Measurements from ENCODE around the gene GAS2.
"Not testable (repeated sequence)": the region's sequence is repeated elsewhere in the genome, so short reads cannot be mapped to it uniquely, and the experiment has no call there.

The GAS2 gene

GRCh38 chr11:22666325-22666687 is at the start of gene GAS2:
GAS2 (plus strand) TSS chr11:22666611; CDS start chr11:22674870, 8,259 bp downstream.
- DNase-seq (ENCODE audit: low read depth in 1 of 2, low spot score in 1 of 2) = no peak

GRCh38 chr11:22617868-22618267 is 48.5 kb upstream of the GAS2 start:
- no peak for DNase-seq (ENCODE audit: low read depth in 1 of 2, low spot score in 1 of 2)

- peak; percentile 23 to 30 for DNase-seq (ENCODE audit: low read depth in 1 of 2, low spot score in 1 of 2)
Observed at GRCh38 chr11:22624742-22625447, 41.5 kb upstream of the GAS2 start.

- DNase-seq (ENCODE audit: low read depth in 1 of 2, low spot score in 1 of 2) = peak; percentile 82 to 83
Observed at GRCh38 chr11:22625448-22626287, 40.7 kb upstream of the GAS2 start, which contains the start of gene FANCF. FANCF (minus strand) TSS chr11:22625823; CDS start chr11:22625810, 13 bp downstream.

- DNase-seq (ENCODE audit: low read depth in 1 of 2, low spot score in 1 of 2) = no peak
Observed at GRCh38 chr11:22626573-22627239, 39.7 kb upstream of the GAS2 start.

GRCh38 chr11:22627421-22627820 is 39.0 kb upstream of the GAS2 start:
- no peak for DNase-seq (ENCODE audit: low read depth in 1 of 2, low spot score in 1 of 2)

DNA sequence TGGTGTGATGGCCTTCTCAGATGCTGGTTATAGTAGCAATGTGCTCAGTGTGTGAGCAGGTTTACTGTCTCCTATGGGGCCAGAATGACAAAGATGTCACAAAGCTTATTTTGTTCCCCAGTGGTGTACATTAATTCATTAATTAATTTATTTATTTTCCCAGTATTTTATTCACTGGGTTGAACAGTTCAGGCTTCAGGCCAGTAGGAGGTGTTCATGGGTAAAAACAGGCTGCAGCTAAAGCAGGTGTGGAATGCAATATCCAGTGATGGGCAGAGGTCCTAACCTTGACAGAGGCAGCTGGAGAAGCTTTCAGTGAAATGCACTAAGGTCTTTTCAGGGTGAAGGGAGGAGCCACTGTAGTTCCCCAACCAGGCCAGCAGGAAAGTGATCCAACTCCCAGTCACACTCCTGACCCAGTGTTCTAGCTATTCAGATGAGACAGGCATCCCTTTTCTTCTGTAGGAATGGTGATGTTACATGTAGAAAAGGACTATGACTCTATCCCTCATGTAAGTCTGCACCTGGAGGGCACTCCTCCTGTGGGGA is 33.0 kb upstream of the GAS2 start:
- no peak for DNase-seq (ENCODE audit: low read depth in 1 of 2, low spot score in 1 of 2)

DNA sequence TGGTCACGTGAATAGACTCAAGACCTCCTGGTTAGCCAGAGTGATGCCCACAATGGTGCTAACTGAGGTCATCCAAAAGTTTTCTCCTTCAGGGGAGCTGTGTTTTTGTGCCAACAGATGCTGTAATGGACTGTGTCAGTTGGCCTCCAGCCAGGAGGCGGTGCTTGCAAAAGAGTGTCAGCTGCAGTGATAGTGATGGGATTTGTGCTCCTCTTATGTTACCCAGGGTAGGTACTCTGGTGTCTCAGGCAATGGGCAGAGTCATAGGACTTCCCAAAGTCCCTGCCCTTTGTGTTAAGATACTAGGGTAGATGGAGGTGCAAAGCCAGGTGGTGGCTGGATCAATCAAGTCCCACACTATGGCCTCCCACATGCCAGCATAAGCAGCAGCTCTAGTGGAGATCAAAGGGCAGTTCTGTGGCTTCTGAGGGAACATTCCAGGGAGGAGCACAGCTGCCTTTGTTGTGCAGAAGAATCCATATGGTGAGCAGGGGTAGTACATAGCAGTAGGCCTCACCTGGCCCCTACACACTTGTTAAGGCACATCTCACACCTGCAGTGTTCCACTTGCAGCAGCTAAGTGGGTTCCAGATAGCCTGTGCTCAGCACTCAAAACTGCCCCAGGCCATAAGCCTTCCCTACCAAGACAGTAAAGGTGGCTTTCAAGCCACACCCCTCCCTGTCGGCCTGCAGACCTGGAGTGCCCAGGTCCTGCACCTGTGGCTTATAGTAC is 31.3 kb upstream of the GAS2 start:
- DNase-seq (ENCODE audit: low read depth in 1 of 2, low spot score in 1 of 2) = no peak

- no peak for DNase-seq (ENCODE audit: low read depth in 1 of 2, low spot score in 1 of 2)
Observed at GRCh38 chr11:22635689-22636088, 30.7 kb upstream of the GAS2 start.

GRCh38 chr11:22640862-22641261 is 25.5 kb upstream of the GAS2 start:
- no peak for DNase-seq (ENCODE audit: low read depth in 1 of 2, low spot score in 1 of 2)

- no peak for DNase-seq (ENCODE audit: low read depth in 1 of 2, low spot score in 1 of 2)
Observed at GRCh38 chr11:22641559-22641958, 24.9 kb upstream of the GAS2 start.

DNA sequence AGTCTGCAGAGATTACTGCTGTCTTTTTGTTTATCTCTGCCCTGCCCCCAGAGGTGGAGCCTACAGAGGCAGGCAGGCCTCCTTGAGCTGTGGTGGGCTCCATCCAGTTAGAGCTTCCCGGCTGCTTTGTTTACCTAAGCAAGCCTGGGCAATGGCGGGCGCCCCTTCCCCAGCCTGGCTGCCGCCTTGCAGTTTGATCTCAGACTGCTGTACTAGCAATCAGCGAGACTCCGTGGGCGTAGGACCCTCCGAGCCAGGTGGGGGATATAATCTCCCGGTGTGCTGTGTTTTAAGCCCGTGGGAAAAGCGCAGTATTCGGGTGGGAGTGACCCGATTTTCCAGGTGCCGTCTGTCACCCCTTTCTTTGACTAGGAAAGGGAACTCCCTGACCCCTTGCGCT is 14.1 kb upstream of the GAS2 start:
- not testable (repeated sequence) for DNase-seq (ENCODE audit: low read depth in 1 of 2, low spot score in 1 of 2)

GRCh38 chr11:22656130-22656529 is 10.3 kb upstream of the GAS2 start:
- no peak for DNase-seq (ENCODE audit: low read depth in 1 of 2, low spot score in 1 of 2)

DNA sequence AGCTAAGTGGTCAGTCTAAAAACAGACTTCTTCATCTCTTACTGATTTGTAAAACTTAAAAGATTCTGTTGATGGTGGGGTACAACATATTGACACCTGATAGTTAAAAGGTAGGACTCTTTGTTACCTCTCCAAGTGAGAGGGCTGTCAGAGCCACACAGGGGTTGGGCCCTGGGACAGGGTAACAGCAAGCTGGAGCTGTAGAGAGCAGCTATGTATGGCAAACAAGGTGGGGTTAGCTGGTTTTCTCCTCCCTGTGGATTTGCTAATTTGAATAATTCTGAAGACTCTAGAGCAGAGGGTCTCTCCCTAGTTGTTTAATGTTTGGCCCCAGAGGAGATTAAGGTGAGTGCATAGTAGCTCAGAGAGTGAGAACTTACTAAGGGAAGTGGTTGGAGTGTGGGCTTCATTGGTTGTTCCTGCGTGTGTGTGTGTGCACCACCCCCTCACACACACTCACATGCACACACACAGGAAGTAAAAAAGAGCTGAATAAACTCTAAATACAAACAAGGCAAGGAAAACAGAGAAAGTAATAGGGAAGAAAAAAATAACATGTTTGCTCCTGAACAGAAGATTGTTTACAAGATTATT is 9.2 kb upstream of the GAS2 start:
- DNase-seq (ENCODE audit: low read depth in 1 of 2, low spot score in 1 of 2) = no peak

GRCh38 chr11:22659783-22660182 is 6.6 kb upstream of the GAS2 start:
- DNase-seq (ENCODE audit: low read depth in 1 of 2, low spot score in 1 of 2) = no peak

DNA sequence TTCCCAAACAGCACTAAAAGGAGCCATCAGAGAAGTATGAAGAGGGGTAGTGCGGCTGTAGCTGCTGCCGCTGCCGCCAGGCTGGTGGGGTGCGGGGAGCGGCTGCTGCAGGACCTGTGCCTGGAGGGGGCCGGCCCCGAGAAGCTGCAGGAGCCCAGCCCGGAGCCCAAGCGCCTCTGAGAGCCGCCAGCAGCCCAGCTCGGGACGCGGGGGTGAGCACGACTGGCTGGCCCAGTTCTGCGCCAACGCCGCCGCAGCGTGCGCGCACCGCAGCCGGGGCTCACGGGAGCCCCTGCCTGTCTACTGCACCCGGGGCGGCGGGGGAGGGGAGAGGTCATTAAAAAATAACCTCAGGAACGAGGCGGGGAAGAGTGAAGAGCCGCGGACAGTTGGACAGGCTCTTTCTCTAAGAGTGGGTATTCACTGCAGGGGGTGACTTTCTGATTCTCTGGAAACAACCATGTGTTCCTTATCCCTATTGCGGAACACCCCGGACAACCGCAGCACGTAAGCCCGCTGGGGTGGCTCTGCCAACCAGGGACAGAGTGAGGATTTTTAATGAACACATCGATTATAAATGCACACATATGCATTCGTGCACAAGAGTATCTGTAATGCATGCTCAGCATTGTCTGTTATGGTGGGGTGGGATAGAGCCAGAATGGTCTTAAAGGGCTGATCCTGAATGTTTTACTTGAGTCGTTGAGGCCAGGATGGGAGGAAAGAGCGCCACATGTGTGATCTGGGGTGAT is 453 bp downstream of the GAS2 start:
- DNase-seq (ENCODE audit: low read depth in 1 of 2, low spot score in 1 of 2) = no peak

- no peak for DNase-seq (ENCODE audit: low read depth in 1 of 2, low spot score in 1 of 2)
Observed at GRCh38 chr11:22668005-22668796, 1.8 kb downstream of the GAS2 start.

DNA sequence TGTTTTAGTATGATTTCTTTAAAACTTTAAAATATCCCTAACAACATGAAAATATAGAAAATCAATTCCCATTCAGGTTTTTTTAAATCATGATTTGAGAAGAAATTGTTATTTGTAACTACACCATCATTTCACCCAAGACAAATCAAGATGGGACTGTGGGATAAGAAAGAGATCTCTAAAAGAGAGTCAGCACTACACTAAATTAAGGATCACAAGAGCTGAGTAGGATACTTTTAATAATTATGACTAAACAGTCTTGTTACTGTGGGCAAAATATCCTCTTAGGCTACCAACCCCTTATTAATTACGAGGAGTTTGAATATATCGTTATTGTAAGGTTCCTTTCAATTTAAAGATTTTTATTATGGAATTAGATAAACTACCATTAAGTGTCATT is 3.0 kb downstream of the GAS2 start:
- no peak for DNase-seq (ENCODE audit: low read depth in 1 of 2, low spot score in 1 of 2)

DNA sequence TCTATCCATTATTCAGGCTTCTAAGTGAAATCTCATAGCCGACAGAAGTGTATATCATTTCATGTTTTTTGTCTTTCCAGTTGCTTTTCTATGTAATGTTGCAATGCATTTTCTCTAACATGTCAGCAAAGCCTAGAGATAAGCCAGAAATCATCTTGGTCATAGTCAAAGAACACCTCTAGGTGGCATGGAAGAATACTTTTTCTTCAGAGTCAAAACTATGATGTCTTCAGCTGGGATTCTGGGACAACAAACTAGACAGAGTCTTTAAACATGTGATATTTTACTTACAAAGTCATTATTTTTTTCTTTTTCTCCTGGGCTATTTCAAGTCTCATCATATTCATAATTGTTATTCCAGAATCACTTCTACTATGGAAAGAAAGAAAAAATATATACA is 4.4 kb downstream of the GAS2 start:
- no peak for DNase-seq (ENCODE audit: low read depth in 1 of 2, low spot score in 1 of 2)
